Epithelial cell of proximal tubule (primary cell): Measurements from ENCODE around the gene RBM48. TPM values are rescaled to one million over a fixed set of nuclear protein-coding genes. Genes with fewer than 3 reads are reported as not detected.

Experiments
- DNase-seq: peaks from one replicate; pipeline ENCODE4 v3.0.0-alpha.2; 2011; ENCODE audit warnings: low read depth
- H3K4me3 ChIP-seq: 2 replicates; pipeline ENCODE4 v1.5.1; 2011; ENCODE audit warnings: low read depth, mild to moderate bottlenecking, low read length
- CTCF ChIP-seq: conservative IDR thresholded peaks from 2 replicates; pipeline ENCODE4 v1.5.1; 2012; ENCODE audit warnings: low read depth, mild to moderate bottlenecking, low read length
- total RNA-seq: library from RNA; depleted of rRNA; stranded (reverse); fragments of >200 nt; gene quantifications from 2 replicates; pipeline ENCODE4 v1.2.3, GENCODE V29; 2015

Gene RBM48
- total RNA-seq, 1 donor from 2014 or later: 6.6 TPM

GRCh38 chr7:92567460-92567859, 38.9 kb downstream of the RBM48 start:
- no peak for TF ChIP-seq CTCF
- H3K4me3 ChIP-seq: no peak overlapping the region
- no peak for DNase-seq

GRCh38 chr7:92569137-92569536, 40.5 kb downstream of the RBM48 start:
- no peak for TF ChIP-seq CTCF
- no peak overlapping the region for H3K4me3 ChIP-seq
- DNase-seq: no peak

- DNase-seq: no peak
- TF ChIP-seq CTCF: no peak
Observed at GRCh38 chr7:92576296-92576695, 47.7 kb downstream of the RBM48 start.

GRCh38 chr7:92582948-92583347, 54.4 kb downstream of the RBM48 start:
- H3K4me3 ChIP-seq: no peak overlapping the region
- DNase-seq: no peak
- TF ChIP-seq CTCF: no peak

More at GRCh38 chr7:92576296-92576695, 47.7 kb downstream of the RBM48 start:
- no peak overlapping the region for H3K4me3 ChIP-seq

- H3K4me3 ChIP-seq: no peak overlapping the region
- no peak for TF ChIP-seq CTCF
- no peak for DNase-seq
Observed at GRCh38 chr7:92584953-92585352, 56.4 kb downstream of the RBM48 start.

- H3K4me3 ChIP-seq: no peak overlapping the region
- no peak for TF ChIP-seq CTCF
- DNase-seq: no peak
Observed at GRCh38 chr7:92586403-92586802, 57.8 kb downstream of the RBM48 start.

- DNase-seq: no peak
- no peak overlapping the region for H3K4me3 ChIP-seq
- no peak for TF ChIP-seq CTCF
Observed at GRCh38 chr7:92586841-92587240, 58.2 kb downstream of the RBM48 start.
